Glutamatergic neuron (in vitro differentiated cells): Measurements from ENCODE around the gene CD300LG. TPM values are rescaled to one million over a fixed set of nuclear protein-coding genes. Genes with fewer than 3 reads are reported as not detected.
"Not testable (repeated sequence)": the region's sequence is repeated elsewhere in the genome, so short reads cannot be mapped to it uniquely, and the experiment has no call there.

ENCODE experiments used
- DNase-seq: peaks from one replicate; pipeline ENCODE4 v3.0.0; 2022
- H3K27ac Mint-ChIP-seq: one replicate; pipeline ENCODE4 v1.8.0; 2020; ENCODE audit warnings: mild to moderate bottlenecking, mixed read lengths, inconsistent platforms; ENCODE audit not compliant: unreplicated experiment
- H3K27me3 Mint-ChIP-seq: one replicate; pipeline ENCODE4 v1.8.0; 2020; ENCODE audit warnings: mild to moderate bottlenecking, moderate library complexity, mixed read lengths, inconsistent platforms; ENCODE audit not compliant: unreplicated experiment
- H3K36me3 Mint-ChIP-seq: one replicate; pipeline ENCODE4 v1.8.0; 2020; ENCODE audit warnings: mild to moderate bottlenecking, mixed read lengths, inconsistent platforms; ENCODE audit not compliant: unreplicated experiment
- H3K4me1 Mint-ChIP-seq: one replicate; pipeline ENCODE4 v1.8.0; 2020; ENCODE audit warnings: mild to moderate bottlenecking, low read depth, mixed read lengths, inconsistent platforms; ENCODE audit not compliant: unreplicated experiment
- H3K4me3 Mint-ChIP-seq: one replicate; pipeline ENCODE4 v1.8.0; 2020; ENCODE audit warnings: mild to moderate bottlenecking, mixed read lengths, inconsistent platforms; ENCODE audit not compliant: unreplicated experiment
- H3K9me3 Mint-ChIP-seq: one replicate; pipeline ENCODE4 v1.8.0; 2020; ENCODE audit warnings: mild to moderate bottlenecking, moderate library complexity, mixed read lengths, inconsistent platforms; ENCODE audit not compliant: unreplicated experiment
- CTCF ChIP-seq: fragments of 200-600 bp; sonication (generic); IDR thresholded peaks from one replicate; pipeline ENCODE4 v1.5.0; 2021; ENCODE audit not compliant: partially characterized antibody, unreplicated experiment
- total RNA-seq: library from RNA; stranded (reverse); fragmentation: NEBNext Ultra II Directional; extraction: Animal tissue kit (Norgen Biotek cat#: 25700); gene quantifications from one replicate; pipeline ENCODE4 v1.2.1, GENCODE V29; 2021; ENCODE audit not compliant: unreplicated experiment

Gene CD300LG
- total RNA-seq, 1 donor from 2014 or later: not detected

GRCh38 chr17:43834106-43834505 is 12.9 kb upstream of the CD300LG start:
- H3K4me1 Mint-ChIP-seq: peaks cover 2% of the 10 kb centered on the region
- peaks cover 9% of the 10 kb centered on the region for H3K36me3 Mint-ChIP-seq
- H3K27ac Mint-ChIP-seq: peak overlapping the region; percentile 25
- no peak for TF ChIP-seq CTCF
- peaks cover 7% of the 10 kb centered on the region for H3K9me3 Mint-ChIP-seq
- DNase-seq: no peak
- peaks cover 8% of the 10 kb centered on the region for H3K27me3 Mint-ChIP-seq
- peak overlapping the region; percentile 91 for H3K4me3 Mint-ChIP-seq

DNA sequence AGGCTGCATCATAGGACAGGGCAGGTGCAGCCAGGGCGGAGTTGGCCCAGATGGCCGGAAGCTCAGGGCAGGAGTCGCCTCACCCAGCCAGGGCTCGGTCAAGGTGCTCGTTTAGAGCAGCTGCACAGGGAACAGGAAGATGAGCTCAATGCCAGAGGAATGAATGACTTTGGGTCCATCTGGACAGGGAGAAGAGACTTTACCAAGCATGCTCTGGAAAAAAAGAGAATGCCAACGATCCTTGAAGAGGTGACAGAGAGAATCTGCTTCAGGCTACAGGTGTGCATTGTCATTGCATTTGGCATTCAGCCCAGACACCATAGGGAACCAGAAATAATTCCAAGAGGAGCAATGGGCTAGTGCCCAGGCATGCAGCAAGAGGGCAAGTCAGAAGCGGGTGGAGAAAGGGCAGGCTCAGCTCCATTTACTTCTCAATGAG is 7.3 kb upstream of the CD300LG start:
- no peaks in the 10 kb centered on the region for H3K36me3 Mint-ChIP-seq
- H3K27ac Mint-ChIP-seq: no peak overlapping the region
- peak overlapping the region; percentile 2 for H3K4me3 Mint-ChIP-seq
- peaks cover 4% of the 10 kb centered on the region for H3K4me1 Mint-ChIP-seq
- DNase-seq: no peak
- H3K27me3 Mint-ChIP-seq: no peaks in the 10 kb centered on the region
- peaks cover 5% of the 10 kb centered on the region for H3K9me3 Mint-ChIP-seq
- TF ChIP-seq CTCF: no peak

GRCh38 chr17:43840814-43841213 is 6.2 kb upstream of the CD300LG start:
- no peak for DNase-seq

DNA sequence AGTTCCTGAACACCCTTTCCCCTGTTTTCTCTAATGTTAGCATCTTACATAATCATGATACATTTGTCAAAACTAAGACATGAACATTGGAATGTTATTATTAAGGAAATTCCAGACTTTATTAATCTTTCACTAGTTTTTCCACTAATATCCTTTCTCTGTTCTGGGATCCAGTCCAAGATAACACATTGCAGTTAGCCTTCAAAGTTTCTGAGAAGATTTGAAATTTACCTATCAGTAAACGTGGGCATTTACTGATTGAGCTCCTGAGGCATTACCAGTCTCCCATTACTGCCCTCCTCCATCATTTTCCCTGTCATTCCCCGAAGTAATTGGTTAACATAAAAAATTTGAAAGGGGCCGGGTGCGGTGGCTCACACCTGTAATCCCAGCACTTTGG is 5.7 kb upstream of the CD300LG start:
- H3K4me1 Mint-ChIP-seq: peaks cover 6% of the 10 kb centered on the region
- no peak for TF ChIP-seq CTCF
- H3K27ac Mint-ChIP-seq: no peak overlapping the region

More at GRCh38 chr17:43840814-43841213, 6.2 kb upstream of the CD300LG start:
- Mint-ChIP-seq H3K9me3 (peaks cover 7% of the 10 kb centered on the region), H3K27ac (no peak overlapping the region), H3K4me1 (peaks cover 4% of the 10 kb centered on the region), H3K27me3 (no peaks in the 10 kb centered on the region), H3K36me3 (no peaks in the 10 kb centered on the region), H3K4me3 (no peak overlapping the region)
- no peak for TF ChIP-seq CTCF

GRCh38 chr17:43842091-43842974 is 4.6 kb upstream of the CD300LG start:
- not testable (repeated sequence) for H3K27ac Mint-ChIP-seq, H3K27me3 Mint-ChIP-seq, H3K9me3 Mint-ChIP-seq, H3K4me3 Mint-ChIP-seq, H3K4me1 Mint-ChIP-seq, H3K36me3 Mint-ChIP-seq, DNase-seq

More for the DNA sequence above, 5.7 kb upstream of the CD300LG start:
- peaks cover 9% of the 10 kb centered on the region for H3K9me3 Mint-ChIP-seq
- no peak overlapping the region for H3K4me3 Mint-ChIP-seq
- DNase-seq: no peak
- H3K36me3 Mint-ChIP-seq: no peaks in the 10 kb centered on the region
- H3K27me3 Mint-ChIP-seq: no peaks in the 10 kb centered on the region
